GM12874 (cell line): ENCODE measurements around the gene GPT2.

Experiments
- CTCF ChIP-seq: IDR thresholded peaks from 2 replicates; pipeline ENCODE4 v1.5.1; 2011; ENCODE audit warnings: low read depth, mild to moderate bottlenecking, control low read depth, low read length, moderate library complexity; ENCODE audit not compliant: insufficient read depth

Gene GPT2

GRCh38 chr16:46896314-46896968 is 12.3 kb downstream of the GPT2 start:
- no peak for TF ChIP-seq CTCF

GRCh38 chr16:46897471-46897870 is 13.3 kb downstream of the GPT2 start:
- no peak for TF ChIP-seq CTCF

DNA sequence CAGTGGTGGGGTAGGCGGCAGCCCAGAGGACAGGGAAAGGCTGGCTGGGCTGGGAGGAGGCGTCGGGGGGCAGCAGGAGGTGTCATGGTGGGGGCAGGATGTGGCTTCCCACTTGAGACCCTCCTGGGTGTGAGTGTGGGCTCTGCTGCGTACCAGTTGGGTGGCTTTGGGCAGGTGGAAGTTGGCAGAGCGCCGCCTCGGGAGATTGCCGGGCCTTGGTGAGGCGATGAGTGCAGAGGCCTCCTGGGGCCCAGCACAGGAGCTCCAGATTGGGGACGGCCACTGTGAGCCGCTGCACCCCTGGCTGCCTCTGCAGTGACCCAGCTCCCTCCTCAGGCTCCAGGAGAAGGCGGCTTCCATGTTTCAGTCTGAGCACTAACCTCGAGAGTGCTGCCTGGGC is 13.8 kb downstream of the GPT2 start:
- no peak for TF ChIP-seq CTCF

DNA sequence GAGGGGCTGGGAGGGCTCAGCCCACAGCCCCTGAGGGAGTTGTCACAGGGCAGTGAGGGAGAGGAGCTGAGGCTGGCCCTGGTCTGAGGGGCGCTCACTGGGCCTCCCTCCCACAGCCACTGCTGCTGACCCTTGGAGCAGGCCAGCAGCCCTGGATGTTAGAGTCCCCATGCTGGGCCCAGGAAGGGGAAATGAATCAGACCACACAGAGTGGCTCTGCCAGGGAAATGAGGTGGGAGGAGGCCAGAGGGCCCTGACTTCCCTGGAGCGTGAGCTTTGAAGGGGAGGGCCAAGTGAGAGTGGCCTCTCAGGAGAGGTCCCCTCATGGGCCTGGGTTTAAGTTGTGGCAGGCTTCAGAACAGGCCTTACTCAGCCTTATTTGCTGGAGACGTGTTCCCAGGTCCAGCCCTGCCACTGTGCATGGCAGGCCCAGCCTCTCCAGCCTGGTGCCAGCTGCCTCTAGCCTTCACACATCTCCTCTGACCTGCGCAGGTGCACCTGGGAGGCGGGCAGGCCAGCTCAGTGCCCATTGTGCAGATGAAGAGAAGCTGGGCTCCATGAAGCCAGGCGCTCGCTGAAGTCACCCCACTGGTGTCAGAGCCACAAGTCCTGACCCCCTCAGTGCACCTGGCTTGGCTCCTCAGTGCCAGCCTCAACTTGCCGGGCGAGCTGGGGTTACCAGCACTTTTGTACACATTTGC is 15.4 kb downstream of the GPT2 start:
- TF ChIP-seq CTCF: no peak

- TF ChIP-seq CTCF: no peak
These were observed 16.5 kb downstream of the GPT2 start for GRCh38 chr16:46900455-46901235.

- TF ChIP-seq CTCF: no peak
These were observed 17.5 kb downstream of the GPT2 start for GRCh38 chr16:46901709-46902108.

- no peak for TF ChIP-seq CTCF
These were observed 19.2 kb downstream of the GPT2 start for GRCh38 chr16:46903255-46903905.
